ENCODE data around the gene NTN4.

DNA sequence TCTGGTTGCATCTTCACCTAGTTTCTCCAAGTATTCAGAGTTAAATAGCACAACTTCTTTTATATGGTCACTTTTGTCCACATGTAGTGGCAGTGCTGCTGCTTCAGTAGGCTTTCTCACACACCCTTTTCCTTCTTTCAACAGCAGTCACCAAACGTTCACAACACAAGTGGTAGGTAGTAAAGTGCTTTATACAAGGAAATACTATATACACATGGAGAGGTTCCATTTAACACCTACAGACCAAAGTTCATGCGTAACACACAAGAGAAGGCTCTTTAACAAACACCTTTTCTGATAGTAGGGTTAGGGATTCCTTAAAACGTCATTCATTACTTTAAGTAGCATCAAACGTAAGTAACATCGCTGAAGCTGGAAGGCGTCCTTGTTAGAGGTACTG is 132.2 kb downstream of the NTN4 start:
- no peak for TF ChIP-seq OSR1 (CRISPR knock-in tag; IDR thresholded peaks at IDR 0.05)
- no peak for TF ChIP-seq ZFP30 (CRISPR knock-in tag; IDR thresholded peaks at IDR 0.05)
- TF ChIP-seq RARB (CRISPR knock-in tag; IDR thresholded peaks at IDR 0.05) = no peak
- TF ChIP-seq, protein P1, sequence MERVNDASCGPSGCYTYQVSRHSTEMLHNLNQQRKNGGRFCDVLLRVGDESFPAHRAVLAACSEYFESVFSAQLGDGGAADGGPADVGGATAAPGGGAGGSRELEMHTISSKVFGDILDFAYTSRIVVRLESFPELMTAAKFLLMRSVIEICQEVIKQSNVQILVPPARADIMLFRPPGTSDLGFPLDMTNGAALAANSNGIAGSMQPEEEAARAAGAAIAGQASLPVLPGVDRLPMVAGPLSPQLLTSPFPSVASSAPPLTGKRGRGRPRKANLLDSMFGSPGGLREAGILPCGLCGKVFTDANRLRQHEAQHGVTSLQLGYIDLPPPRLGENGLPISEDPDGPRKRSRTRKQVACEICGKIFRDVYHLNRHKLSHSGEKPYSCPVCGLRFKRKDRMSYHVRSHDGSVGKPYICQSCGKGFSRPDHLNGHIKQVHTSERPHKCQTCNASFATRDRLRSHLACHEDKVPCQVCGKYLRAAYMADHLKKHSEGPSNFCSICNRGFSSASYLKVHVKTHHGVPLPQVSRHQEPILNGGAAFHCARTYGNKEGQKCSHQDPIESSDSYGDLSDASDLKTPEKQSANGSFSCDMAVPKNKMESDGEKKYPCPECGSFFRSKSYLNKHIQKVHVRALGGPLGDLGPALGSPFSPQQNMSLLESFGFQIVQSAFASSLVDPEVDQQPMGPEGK (CRISPR knock-in tag; IDR thresholded peaks at IDR 0.05; ENCODE audit: borderline replicate concordance) = no peak
- TF ChIP-seq CSDC2 (CRISPR knock-in tag; IDR thresholded peaks at IDR 0.05) = no peak
- no peak for TF ChIP-seq PPARA (CRISPR knock-in tag; IDR thresholded peaks at IDR 0.05; ENCODE audit: borderline replicate concordance)
- TF ChIP-seq ZFP3 (CRISPR knock-in tag; IDR thresholded peaks at IDR 0.05) = no peak
- TF ChIP-seq BACH2 (CRISPR knock-in tag; IDR thresholded peaks at IDR 0.05; ENCODE audit: borderline replicate concordance) = no peak
- TF ChIP-seq ARNTL (CRISPR knock-in tag; IDR thresholded peaks at IDR 0.05; ENCODE audit: borderline replicate concordance, low read depth) = no peak
- TF ChIP-seq CSRNP3 (CRISPR knock-in tag; IDR thresholded peaks at IDR 0.05) = no peak
- TF ChIP-seq, protein P2, sequence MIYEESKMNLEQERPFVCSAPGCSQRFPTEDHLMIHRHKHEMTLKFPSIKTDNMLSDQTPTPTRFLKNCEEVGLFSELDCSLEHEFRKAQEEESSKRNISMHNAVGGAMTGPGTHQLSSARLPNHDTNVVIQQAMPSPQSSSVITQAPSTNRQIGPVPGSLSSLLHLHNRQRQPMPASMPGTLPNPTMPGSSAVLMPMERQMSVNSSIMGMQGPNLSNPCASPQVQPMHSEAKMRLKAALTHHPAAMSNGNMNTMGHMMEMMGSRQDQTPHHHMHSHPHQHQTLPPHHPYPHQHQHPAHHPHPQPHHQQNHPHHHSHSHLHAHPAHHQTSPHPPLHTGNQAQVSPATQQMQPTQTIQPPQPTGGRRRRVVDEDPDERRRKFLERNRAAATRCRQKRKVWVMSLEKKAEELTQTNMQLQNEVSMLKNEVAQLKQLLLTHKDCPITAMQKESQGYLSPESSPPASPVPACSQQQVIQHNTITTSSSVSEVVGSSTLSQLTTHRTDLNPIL (CRISPR knock-in tag; IDR thresholded peaks at IDR 0.05; ENCODE audit: low read depth) = no peak
- no peak for TF ChIP-seq SNAI2 (CRISPR knock-in tag; IDR thresholded peaks at IDR 0.05)
- TF ChIP-seq ZNF70 (CRISPR knock-in tag; IDR thresholded peaks at IDR 0.05) = no peak

Measured in SK-N-SH treated with all-trans-retinoic acid at 6 μM for 48 hours (cell line).